ENCODE results near the gene SHF.

GRCh38 chr15:45163508-45163856 lies 24.3 kb downstream of the SHF start:
- TF ChIP-seq CTCF (IDR thresholded peaks at IDR 0.05; ENCODE audit: low read depth, low read length) (no peak), EZH2phosphoT487 (IDR thresholded peaks at IDR 0.05; ENCODE audit: low read depth) (no peak)
